Activated CD8-positive, alpha-beta T cell treated with anti-CD3 and anti-CD28 coated beads for 36 hours (primary cell): Measurements from ENCODE around the gene CCDC171. TPM values are rescaled to one million over a fixed set of nuclear protein-coding genes. Genes with fewer than 3 reads are reported as not detected.

Source experiments
- ATAC-seq: fragments of 200-7000 bp; cut with Tn5 transposase; one replicate; pipeline ENCODE4 v1.10.0; 2021; ENCODE audit warnings: mild to moderate bottlenecking, moderate library complexity
- CTCF ChIA-PET: fragments of 350-600 bp; sonication (Branson Sonifier 250); formaldehyde crosslinking; loops from one replicate; lab custom pipeline; 2021; ENCODE audit warnings: antibody characterized with exemption; lab: Charles Lee
- POLR2A ChIA-PET: fragments of 350-600 bp; sonication (Branson Sonifier 250); formaldehyde crosslinking; loops from one replicate; lab custom pipeline; 2021; ENCODE audit warnings: antibody characterized with exemption; lab: Charles Lee
- DNase-seq: peaks from one replicate; pipeline ENCODE4 v3.0.0-alpha.2; 2020
- H3K27ac Mint-ChIP-seq: one replicate; pipeline ENCODE4 v1.8.0; 2021; ENCODE audit warnings: mild to moderate bottlenecking, mixed read lengths
- H3K27me3 Mint-ChIP-seq: one replicate; pipeline ENCODE4 v1.8.0; 2021; ENCODE audit warnings: mixed read lengths
- H3K36me3 Mint-ChIP-seq: one replicate; pipeline ENCODE4 v1.8.0; 2021; ENCODE audit warnings: low read depth, mixed read lengths
- H3K4me1 Mint-ChIP-seq: one replicate; pipeline ENCODE4 v1.8.0; 2021; ENCODE audit warnings: low read depth, mixed read lengths
- H3K4me3 Mint-ChIP-seq: one replicate; pipeline ENCODE4 v1.8.0; 2021; ENCODE audit warnings: mild to moderate bottlenecking, moderate library complexity, mixed read lengths
- H3K9me3 Mint-ChIP-seq: one replicate; pipeline ENCODE4 v1.8.0; 2021; ENCODE audit warnings: mixed read lengths
- CTCF ChIP-seq: fragments of 200-600 bp; IDR thresholded peaks from one replicate; pipeline ENCODE4 v1.8.0; 2022; ENCODE audit warnings: antibody characterized with exemption, mild to moderate bottlenecking
- intact Hi-C: fragments of 100-400 bp; cut with micrococcal nuclease; formaldehyde crosslinking; loops from one replicate; pipeline ENCODE4 v1.10.0; 2022
- total RNA-seq, 2 experiments: library from RNA; stranded (reverse); gene quantifications; one replicate each; pipeline ENCODE4 v1.2.3, GENCODE V29; 2021

The CCDC171 gene
- total RNA-seq, 2 experiments from 2014 or later, result 2.1 to 2.3 TPM

- Mint-ChIP-seq H3K4me1 (no peaks in the 10 kb centered on the region), H3K4me3 (no peak overlapping the region), H3K27me3 (no peaks in the 10 kb centered on the region), H3K9me3 (no peaks in the 10 kb centered on the region), H3K27ac (no peak overlapping the region), H3K36me3 (no peaks in the 10 kb centered on the region)
- POLR2A ChIA-PET, result no interaction called here
- ATAC-seq (no peak), DNase-seq (no peak)
- TF ChIP-seq CTCF, result no peak
- intact Hi-C loops, result no loop called here
- CTCF ChIA-PET, result no interaction called here
These were observed 154.2 kb downstream of the CCDC171 start for GRCh38 chr9:15707000-15707399.

GRCh38 chr9:15711531-15711930 lies 158.7 kb downstream of the CCDC171 start:
- ChIA-PET POLR2A (no interaction called here), CTCF (no interaction called here)
- TF ChIP-seq CTCF, result no peak
- intact Hi-C loops, result no loop called here
- Mint-ChIP-seq H3K27me3 (no peaks in the 10 kb centered on the region), H3K27ac (no peak overlapping the region), H3K4me1 (no peaks in the 10 kb centered on the region), H3K36me3 (no peaks in the 10 kb centered on the region), H3K4me3 (no peak overlapping the region), H3K9me3 (no peaks in the 10 kb centered on the region)
- DNase-seq (no peak), ATAC-seq (no peak)

- DNase-seq, result no peak
- H3K4me1 Mint-ChIP-seq, result no peaks in the 10 kb centered on the region
- no peaks in the 10 kb centered on the region for H3K27me3 Mint-ChIP-seq
- H3K4me3 Mint-ChIP-seq, result no peak overlapping the region
- H3K36me3 Mint-ChIP-seq, result no peaks in the 10 kb centered on the region
- H3K9me3 Mint-ChIP-seq, result no peaks in the 10 kb centered on the region
- intact Hi-C loops, result no loop called here
- no peak for ATAC-seq
- ChIA-PET CTCF (no interaction called here), POLR2A (no interaction called here)
- no peak for TF ChIP-seq CTCF
- no peak overlapping the region for H3K27ac Mint-ChIP-seq
These were observed 159.1 kb downstream of the CCDC171 start for GRCh38 chr9:15711931-15712330.

GRCh38 chr9:15714746-15715145 lies 161.9 kb downstream of the CCDC171 start:
- DNase-seq (no peak), ATAC-seq (no peak)
- TF ChIP-seq CTCF, result no peak
- H3K4me1 Mint-ChIP-seq, result no peaks in the 10 kb centered on the region
- H3K36me3 Mint-ChIP-seq, result no peaks in the 10 kb centered on the region
- no peak overlapping the region for H3K4me3 Mint-ChIP-seq
- H3K27ac Mint-ChIP-seq, result no peak overlapping the region
- no peaks in the 10 kb centered on the region for H3K27me3 Mint-ChIP-seq
- intact Hi-C loops, result no loop called here
- ChIA-PET POLR2A (no interaction called here), CTCF (no interaction called here)
- H3K9me3 Mint-ChIP-seq, result no peaks in the 10 kb centered on the region

- Mint-ChIP-seq H3K36me3 (no peaks in the 10 kb centered on the region), H3K9me3 (no peaks in the 10 kb centered on the region), H3K4me1 (no peaks in the 10 kb centered on the region), H3K27me3 (no peaks in the 10 kb centered on the region), H3K4me3 (no peak overlapping the region), H3K27ac (no peak overlapping the region)
- ChIA-PET POLR2A (no interaction called here), CTCF (interaction anchor here (2.3 kb wide), 1 partner anchor 12 kb away, joined by 5 read pairs; no protein-coding TSS in a partner anchor)
- no peak for TF ChIP-seq CTCF
- intact Hi-C loops, result no loop called here
- ATAC-seq, result no peak
- DNase-seq, result no peak
These were observed 164.6 kb downstream of the CCDC171 start for GRCh38 chr9:15717290-15717967.
